Osteoblast (primary cell): ENCODE data around the gene MYL12B. TPM values are rescaled to one million over a fixed set of nuclear protein-coding genes. Genes with fewer than 3 reads are reported as not detected.

Source experiments
- DNase-seq: peaks from one replicate; pipeline ENCODE4 v3.0.0; 2011; ENCODE audit warnings: low spot score, mixed read lengths; ENCODE audit not compliant: insufficient read length; ENCODE audit errors: missing footprints
- H2AFZ ChIP-seq: 2 replicates; pipeline ENCODE4 v1.6.0; 2011; ENCODE audit warnings: mild to moderate bottlenecking, low read length
- H3K27ac ChIP-seq: 2 replicates; pipeline ENCODE4 v1.5.1; 2011; ENCODE audit warnings: mild to moderate bottlenecking, low read depth, low read length, moderate library complexity
- H3K27me3 ChIP-seq: 2 replicates; pipeline ENCODE4 v1.6.0; 2012; ENCODE audit warnings: mild to moderate bottlenecking, control low read depth, inconsistent platforms, low read length, moderate library complexity; ENCODE audit not compliant: insufficient read depth
- H3K36me3 ChIP-seq: 2 replicates; pipeline ENCODE4 v1.5.1; 2011; ENCODE audit warnings: mild to moderate bottlenecking, low read length, control low read depth, moderate library complexity; ENCODE audit not compliant: insufficient read depth
- H3K4me1 ChIP-seq: 2 replicates; pipeline ENCODE4 v1.5.1; 2011; ENCODE audit warnings: mild to moderate bottlenecking, low read length, control low read depth, moderate library complexity; ENCODE audit not compliant: insufficient read depth
- H3K4me2 ChIP-seq: 2 replicates; pipeline ENCODE4 v1.6.0; 2011; ENCODE audit warnings: mild to moderate bottlenecking, low read length; ENCODE audit not compliant: insufficient read depth
- H3K4me3 ChIP-seq: fragments of 200-600 bp; sonication (generic); 3 replicates; pipeline ENCODE4 v1.5.1; 2012; ENCODE audit warnings: mild to moderate bottlenecking, low read length, inconsistent platforms; ENCODE audit not compliant: insufficient read depth
- H3K79me2 ChIP-seq: 2 replicates; pipeline ENCODE4 v1.6.0; 2012; ENCODE audit warnings: mild to moderate bottlenecking, low read length, control low read depth, inconsistent platforms; ENCODE audit not compliant: insufficient read depth
- H3K9me3 ChIP-seq: 2 replicates; pipeline ENCODE4 v1.5.1; 2011; ENCODE audit warnings: low read depth, low read length, control low read depth
- H4K20me1 ChIP-seq: 2 replicates; pipeline ENCODE4 v1.6.0; 2012; ENCODE audit warnings: mild to moderate bottlenecking, low read length, control low read depth; ENCODE audit not compliant: insufficient read depth
- CTCF ChIP-seq: IDR thresholded peaks from 2 replicates; pipeline ENCODE4 v1.5.1; 2011; ENCODE audit warnings: mild to moderate bottlenecking, low read depth, low read length, moderate library complexity; ENCODE audit errors: extremely low read depth
- total RNA-seq: library from RNA; depleted of rRNA; stranded (reverse); fragments of >200 nt; gene quantifications from 2 replicates; pipeline ENCODE4 v1.2.3, GENCODE V29; 2012

The MYL12B gene
- total RNA-seq, 1 donor, result 278 TPM

GRCh38 chr18:3255611-3256165 is 6.2 kb upstream of the MYL12B start:
- H4K20me1 ChIP-seq, result peaks cover 13% of the 10 kb centered on the region
- peaks cover 53% of the 10 kb centered on the region for H3K79me2 ChIP-seq
- no peak overlapping the region for H3K4me2 ChIP-seq
- peaks cover 69% of the 10 kb centered on the region for H3K36me3 ChIP-seq
- peaks cover 47% of the 10 kb centered on the region for H3K4me1 ChIP-seq
- DNase-seq, result no peak
- H3K27me3 ChIP-seq, result no peaks in the 10 kb centered on the region
- H2AFZ ChIP-seq, result no peak overlapping the region
- H3K9me3 ChIP-seq, result no peaks in the 10 kb centered on the region
- H3K27ac ChIP-seq, result peak overlapping the region; percentile 58
- no peak for TF ChIP-seq CTCF
- no peak overlapping the region for H3K4me3 ChIP-seq

GRCh38 chr18:3256693-3257626 is 5.0 kb upstream of the MYL12B start:
- peaks cover 51% of the 10 kb centered on the region for H3K79me2 ChIP-seq
- peaks cover 69% of the 10 kb centered on the region for H3K36me3 ChIP-seq
- TF ChIP-seq CTCF, result no peak
- no peaks in the 10 kb centered on the region for H3K27me3 ChIP-seq
- peak; percentile 50 for DNase-seq
- H3K27ac ChIP-seq, result peak overlapping the region; percentile 58
- peak overlapping the region; percentile 28 for H3K4me2 ChIP-seq
- no peak overlapping the region for H3K4me3 ChIP-seq
- H4K20me1 ChIP-seq, result peaks cover 13% of the 10 kb centered on the region
- no peak overlapping the region for H2AFZ ChIP-seq
- H3K4me1 ChIP-seq, result peaks cover 40% of the 10 kb centered on the region
- H3K9me3 ChIP-seq, result no peaks in the 10 kb centered on the region

- peaks cover 37% of the 10 kb centered on the region for H3K4me1 ChIP-seq
- H3K4me2 ChIP-seq, result no peak overlapping the region
- H3K27me3 ChIP-seq, result no peaks in the 10 kb centered on the region
- H3K27ac ChIP-seq, result peak overlapping the region; percentile 58
- peaks cover 15% of the 10 kb centered on the region for H4K20me1 ChIP-seq
- H3K4me3 ChIP-seq, result no peak overlapping the region
- no peaks in the 10 kb centered on the region for H3K9me3 ChIP-seq
- peaks cover 52% of the 10 kb centered on the region for H3K79me2 ChIP-seq
- DNase-seq, result no peak
- no peak overlapping the region for H2AFZ ChIP-seq
- H3K36me3 ChIP-seq, result peaks cover 68% of the 10 kb centered on the region
- TF ChIP-seq CTCF, result no peak
Observed at GRCh38 chr18:3257627-3258120, 4.3 kb upstream of the MYL12B start.

GRCh38 chr18:3260995-3261372 is 949 bp upstream of the MYL12B start:
- Histone ChIP-seq H3K4me2 (peak overlapping the region; percentile 95), H3K79me2 (peaks cover 58% of the 10 kb centered on the region), H3K27me3 (no peaks in the 10 kb centered on the region), H2AFZ (peak overlapping the region; percentile 72), H3K9me3 (no peaks in the 10 kb centered on the region), H3K4me3 (peak overlapping the region; percentile 97), H4K20me1 (peaks cover 35% of the 10 kb centered on the region), H3K36me3 (peaks cover 36% of the 10 kb centered on the region), H3K27ac (peak overlapping the region; percentile 97), H3K4me1 (peaks cover 50% of the 10 kb centered on the region)
- DNase-seq, result no peak
- no peak for TF ChIP-seq CTCF
